ENCODE results near the gene ANO4.
"Not testable (repeated sequence)": the region's sequence is repeated elsewhere in the genome, so short reads cannot be mapped to it uniquely, and the experiment has no call there.

Gene ANO4

DNA sequence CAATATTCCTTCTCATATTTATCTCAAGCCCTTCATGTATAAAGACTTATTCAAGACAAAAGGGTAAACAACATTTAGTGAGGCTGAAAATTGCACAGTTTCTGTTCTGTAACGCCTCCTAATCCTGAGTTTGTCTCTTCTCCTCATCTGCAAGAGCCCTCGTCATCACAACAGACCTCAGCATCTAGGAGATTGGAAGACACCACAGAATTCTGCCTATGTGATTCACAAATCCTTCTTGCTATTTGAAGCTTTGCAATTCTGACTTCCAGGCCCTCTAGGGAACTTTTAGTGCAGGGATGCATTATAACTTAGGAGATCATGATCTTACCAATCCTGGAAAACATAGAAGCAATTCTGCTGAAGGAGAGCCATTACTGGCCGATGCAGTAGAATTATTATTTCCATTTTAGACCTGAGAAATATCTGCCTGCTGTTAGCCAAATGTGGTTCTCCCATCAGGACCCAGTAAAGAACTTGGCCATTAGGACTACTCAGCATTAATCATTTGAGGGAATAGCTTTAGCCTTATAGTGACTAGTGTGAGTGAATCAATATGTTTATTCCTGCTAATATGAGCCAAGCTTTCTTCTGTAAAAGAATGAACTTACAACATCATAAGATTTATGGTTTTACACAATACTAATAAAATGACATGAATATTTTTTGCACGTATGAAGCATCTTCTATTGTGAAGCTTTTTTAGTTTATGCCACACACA lies 119.5 kb downstream of the ANO4 start:
- no peak for TF ChIP-seq ZFX (IDR thresholded peaks at IDR 0.05; ENCODE audit: borderline replicate concordance)
- TF ChIP-seq, protein P1, sequence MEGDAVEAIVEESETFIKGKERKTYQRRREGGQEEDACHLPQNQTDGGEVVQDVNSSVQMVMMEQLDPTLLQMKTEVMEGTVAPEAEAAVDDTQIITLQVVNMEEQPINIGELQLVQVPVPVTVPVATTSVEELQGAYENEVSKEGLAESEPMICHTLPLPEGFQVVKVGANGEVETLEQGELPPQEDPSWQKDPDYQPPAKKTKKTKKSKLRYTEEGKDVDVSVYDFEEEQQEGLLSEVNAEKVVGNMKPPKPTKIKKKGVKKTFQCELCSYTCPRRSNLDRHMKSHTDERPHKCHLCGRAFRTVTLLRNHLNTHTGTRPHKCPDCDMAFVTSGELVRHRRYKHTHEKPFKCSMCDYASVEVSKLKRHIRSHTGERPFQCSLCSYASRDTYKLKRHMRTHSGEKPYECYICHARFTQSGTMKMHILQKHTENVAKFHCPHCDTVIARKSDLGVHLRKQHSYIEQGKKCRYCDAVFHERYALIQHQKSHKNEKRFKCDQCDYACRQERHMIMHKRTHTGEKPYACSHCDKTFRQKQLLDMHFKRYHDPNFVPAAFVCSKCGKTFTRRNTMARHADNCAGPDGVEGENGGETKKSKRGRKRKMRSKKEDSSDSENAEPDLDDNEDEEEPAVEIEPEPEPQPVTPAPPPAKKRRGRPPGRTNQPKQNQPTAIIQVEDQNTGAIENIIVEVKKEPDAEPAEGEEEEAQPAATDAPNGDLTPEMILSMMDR (IDR thresholded peaks at IDR 0.05), result no peak
- H3K27ac ChIP-seq, result no peak overlapping the region

DNA sequence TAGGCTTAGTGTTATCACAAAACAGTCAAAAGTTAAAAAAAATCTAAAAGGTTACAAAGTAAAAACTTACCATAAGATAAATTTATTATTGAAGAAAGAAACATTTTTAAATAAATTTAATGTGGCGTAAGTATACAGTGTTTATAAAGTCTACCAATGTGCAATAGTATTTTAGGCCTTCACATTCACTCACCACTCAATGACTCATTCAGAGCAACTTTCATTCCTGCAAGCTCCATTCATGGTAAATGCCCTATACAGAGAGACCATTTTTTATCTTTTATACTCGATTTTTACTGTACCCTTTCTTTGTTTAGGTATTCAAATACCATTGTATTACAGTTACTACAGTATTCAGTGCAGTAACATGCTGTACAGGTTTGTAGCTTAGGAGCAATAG lies 124.5 kb downstream of the ANO4 start:
- no peak for TF ChIP-seq ZFX (IDR thresholded peaks at IDR 0.05; ENCODE audit: borderline replicate concordance)

DNA sequence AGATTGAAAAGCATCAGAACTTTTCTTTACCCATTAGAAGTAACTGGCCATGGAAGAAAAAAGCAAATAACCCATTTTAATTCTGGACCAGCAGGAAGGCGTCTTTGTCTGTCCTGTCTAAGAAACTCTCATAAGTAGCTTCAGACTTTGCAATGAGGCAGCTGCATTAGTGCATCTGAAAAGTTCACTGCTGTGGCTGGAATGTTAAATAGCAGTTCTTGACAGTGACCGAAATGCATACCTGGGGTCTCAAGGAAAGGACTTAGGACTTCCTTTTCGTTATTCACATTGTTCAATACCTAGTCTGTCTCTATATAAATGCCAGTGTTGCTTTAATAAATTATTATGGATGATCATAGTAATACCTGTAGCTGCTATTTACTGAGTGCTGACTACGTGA lies 125.9 kb downstream of the ANO4 start:
- no peak overlapping the region for H3K27ac ChIP-seq
- TF ChIP-seq, protein P1 (IDR thresholded peaks at IDR 0.05), result no peak
- no peak for TF ChIP-seq ZFX (IDR thresholded peaks at IDR 0.05; ENCODE audit: borderline replicate concordance)

More for the DNA sequence above, 124.5 kb downstream of the ANO4 start:
- H3K27ac ChIP-seq, result no peak overlapping the region

DNA sequence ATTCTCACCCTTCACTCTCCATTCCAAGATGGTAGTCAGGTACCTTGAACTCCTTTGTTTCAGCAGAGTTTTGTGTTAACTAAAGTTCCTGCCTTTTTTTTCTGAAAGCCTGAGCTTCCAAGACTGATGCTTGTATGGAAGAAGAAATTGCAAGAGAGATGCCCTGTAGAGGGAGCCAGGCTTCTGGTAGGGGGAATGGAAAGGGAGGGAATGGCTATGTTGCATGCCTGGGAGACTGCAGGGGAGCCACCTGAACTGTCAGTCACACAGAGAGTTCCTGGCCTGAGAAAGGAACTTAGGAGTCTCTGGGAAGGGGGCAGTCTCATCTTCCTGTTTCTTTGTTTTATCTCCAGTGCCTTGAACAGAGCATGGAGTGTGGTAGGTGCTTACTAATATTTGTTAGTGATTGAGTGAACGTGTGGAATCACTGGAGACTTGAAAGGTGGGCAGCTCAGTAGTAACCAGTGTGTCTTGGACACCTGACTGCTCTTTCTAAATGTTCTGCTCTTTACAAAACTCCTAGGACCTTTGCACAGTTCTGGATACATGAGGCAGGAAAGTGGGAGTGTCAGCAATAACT lies 132.2 kb downstream of the ANO4 start:
- H3K27ac ChIP-seq, result no peak overlapping the region
- TF ChIP-seq, protein P1 (IDR thresholded peaks at IDR 0.05), result peak; percentile 75
- TF ChIP-seq ZFX (IDR thresholded peaks at IDR 0.05; ENCODE audit: borderline replicate concordance), result no peak

DNA sequence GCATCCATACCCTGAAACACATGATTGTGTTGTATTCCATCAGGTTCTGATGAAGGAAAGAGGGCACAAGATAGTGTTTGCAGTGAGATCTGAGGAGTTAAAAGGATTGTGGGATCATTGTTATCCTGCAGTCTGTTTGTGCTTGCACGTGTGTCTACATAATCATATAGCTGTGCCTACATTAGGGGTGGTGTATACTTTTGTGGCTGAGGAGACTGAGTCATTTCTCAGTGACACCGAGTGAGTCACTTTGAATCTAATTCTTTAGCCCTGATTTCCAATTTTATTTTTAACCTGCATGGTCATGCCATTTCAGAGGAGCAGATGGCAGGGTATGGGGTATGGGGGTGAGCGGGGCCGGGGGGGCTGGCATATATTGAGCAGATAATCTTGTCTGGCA lies 133.2 kb downstream of the ANO4 start:
- no peak for TF ChIP-seq ZFX (IDR thresholded peaks at IDR 0.05; ENCODE audit: borderline replicate concordance)
- H3K27ac ChIP-seq, result no peak overlapping the region

DNA sequence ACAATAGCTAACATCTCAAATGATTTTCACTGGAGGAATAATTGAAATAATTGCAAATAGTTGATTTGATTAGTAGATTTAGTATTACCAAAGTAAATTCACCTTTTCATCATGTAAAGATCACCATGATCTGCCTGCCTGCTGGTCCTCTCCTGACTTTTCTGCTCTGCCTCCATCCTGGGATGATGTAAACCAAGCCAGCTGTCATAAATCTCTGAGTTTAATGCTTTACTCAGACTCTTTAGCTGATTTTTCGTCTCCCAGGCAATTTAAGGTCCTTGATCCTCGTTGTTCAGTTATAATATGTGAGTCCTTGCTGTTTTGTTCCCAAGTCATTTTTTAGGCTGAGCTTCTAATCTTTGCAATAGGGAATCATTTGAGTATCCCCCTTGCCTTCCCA lies 138.0 kb downstream of the ANO4 start:
- no peak overlapping the region for H3K27ac ChIP-seq
- TF ChIP-seq ZFX (IDR thresholded peaks at IDR 0.05; ENCODE audit: borderline replicate concordance), result no peak
- TF ChIP-seq, protein P1 (IDR thresholded peaks at IDR 0.05), result no peak

DNA sequence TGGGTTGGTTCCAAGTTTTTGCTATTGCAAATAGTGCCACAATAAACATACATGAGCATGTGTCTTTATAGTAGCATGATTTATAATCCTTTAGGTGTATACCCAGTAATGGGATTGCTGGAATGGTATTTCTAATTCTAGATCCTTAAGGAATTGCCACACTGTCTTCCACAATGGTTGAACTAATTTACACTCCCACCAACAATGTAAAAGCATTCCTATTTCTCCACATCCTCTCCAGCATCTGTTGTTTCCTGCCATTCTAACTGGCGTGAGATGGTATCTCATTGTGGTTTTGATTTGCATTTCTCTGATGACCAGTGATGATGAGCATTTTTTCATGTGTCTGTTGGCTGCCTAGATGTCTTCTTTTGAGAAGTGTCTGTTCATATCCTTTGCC lies 139.0 kb downstream of the ANO4 start:
- not testable (repeated sequence) for H3K27ac ChIP-seq

DNA sequence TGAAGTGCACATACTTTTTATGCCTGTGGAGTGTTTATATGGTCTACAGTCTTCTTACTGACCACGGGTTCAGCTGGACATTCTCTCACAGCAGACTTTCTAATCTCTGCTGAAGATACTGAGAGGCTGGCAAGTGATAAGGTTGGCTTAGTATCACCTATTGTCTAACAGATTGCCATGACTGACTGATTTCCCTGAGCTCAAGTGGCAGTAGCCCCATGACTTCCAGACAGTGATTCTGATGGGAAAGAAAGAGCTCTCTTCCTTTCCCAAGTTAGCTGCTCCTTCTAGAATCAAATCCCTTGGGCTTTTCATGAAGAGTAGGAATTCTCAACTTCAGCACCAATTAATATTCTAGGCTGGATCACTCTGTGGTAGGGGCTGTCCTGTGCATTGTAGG lies 141.4 kb downstream of the ANO4 start:
- TF ChIP-seq, protein P1 (IDR thresholded peaks at IDR 0.05), result no peak
- TF ChIP-seq ZFX (IDR thresholded peaks at IDR 0.05; ENCODE audit: borderline replicate concordance), result no peak
- no peak overlapping the region for H3K27ac ChIP-seq

DNA sequence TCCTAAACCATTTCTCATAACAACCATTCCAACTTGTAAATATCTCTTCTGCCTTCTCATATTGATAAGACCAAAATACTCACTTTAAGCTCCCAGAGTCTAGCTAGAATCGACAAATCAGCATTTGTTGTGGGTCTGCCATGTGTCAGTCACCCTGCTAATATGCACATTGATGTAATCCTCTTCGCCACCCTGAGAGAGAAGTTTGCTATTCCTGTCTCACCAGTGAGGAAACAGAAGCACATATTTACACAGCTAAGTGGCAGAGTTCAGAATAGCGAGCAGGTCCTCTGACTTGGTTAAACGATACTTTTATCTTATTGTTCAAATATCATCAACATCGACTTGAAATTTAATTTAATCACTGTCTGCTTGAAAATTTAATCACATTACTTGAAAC lies 142.1 kb downstream of the ANO4 start:
- TF ChIP-seq, protein P1 (IDR thresholded peaks at IDR 0.05), result no peak
- TF ChIP-seq ZFX (IDR thresholded peaks at IDR 0.05; ENCODE audit: borderline replicate concordance), result no peak
- no peak overlapping the region for H3K27ac ChIP-seq
